Kidney (tissue), 14 donors: Measurements from ENCODE around the gene TBC1D9B. TPM values are rescaled to one million over a fixed set of nuclear protein-coding genes. Genes with fewer than 3 reads are reported as not detected.

Source experiments
- DNase-seq, 5 donors: peaks; one replicate each; pipeline ENCODE4 v3.0.0-alpha.2; 2013 to 2020
- FAIRE-seq: peaks from 2 replicates; lab custom pipeline; 2012; peaks lifted over from hg19 to GRCh38; lab: Jason Lieb, UNC
- H3K27ac ChIP-seq, 2 donors: one replicate each; pipeline ENCODE4 v1.7.0; 2013; ENCODE audit warnings: low read depth in 2 of 2, low read length in 2 of 2, inconsistent platforms in 1 of 2
- H3K27me3 ChIP-seq: one replicate; pipeline ENCODE4 v1.7.1; 2013; ENCODE audit warnings: low read length, inconsistent platforms; ENCODE audit not compliant: control insufficient read depth, insufficient read depth
- H3K36me3 ChIP-seq, 3 donors: one replicate each; pipeline versions ENCODE4 v1.7.0 to v1.7.1; 2013; ENCODE audit warnings: low read length in 3 of 3, control low read depth in 1 of 3, inconsistent platforms in 1 of 3; ENCODE audit not compliant: insufficient read depth in 3 of 3, control insufficient read depth in 2 of 3
- H3K4me1 ChIP-seq, 3 donors: one replicate each; pipeline versions ENCODE4 v1.7.0 to v1.7.1; 2013; ENCODE audit warnings: low read length in 3 of 3, inconsistent platforms in 1 of 3, low read depth in 1 of 3; ENCODE audit not compliant: control insufficient read depth in 2 of 3, insufficient read depth in 2 of 3
- H3K4me3 ChIP-seq, 3 donors: one replicate each; pipeline versions ENCODE4 v1.7.0 to v1.8.1; 2013; ENCODE audit warnings: low read length in 3 of 3, control low read depth in 1 of 3, inconsistent platforms in 1 of 3
- H3K9ac ChIP-seq, 3 donors: one replicate each; pipeline versions ENCODE4 v1.7.0 to v1.7.1; 2013; ENCODE audit warnings: low read length in 3 of 3, control low read depth in 1 of 3, inconsistent platforms in 1 of 3
- H3K9me3 ChIP-seq, 3 donors: one replicate each; pipeline versions ENCODE4 v1.7.0 to v1.7.1; 2013; ENCODE audit warnings: low read length in 3 of 3, control low read depth in 1 of 3, inconsistent platforms in 1 of 3; ENCODE audit not compliant: control insufficient read depth in 2 of 3, insufficient read depth in 1 of 3
- intact Hi-C: fragments of 100-400 bp; cut with DNase I; formaldehyde crosslinking; loops from one replicate; pipeline ENCODE4 v1.11.1; 2022
- polyA plus RNA-seq: library from polyadenylated mRNA; stranded (reverse); fragments of 350-450 nt; fragmentation: Illumina TruSeq; extraction: RNeasy Lipid Tissue Mini Kit (QIAGEN cat#74804); gene quantifications from one replicate; pipeline ENCODE4 v1.2.3, GENCODE V29; 2014; ENCODE audit warnings: low read depth, low replicate concordance; ENCODE audit not compliant: insufficient read depth
- total RNA-seq: library from RNA; stranded (reverse); fragmentation: NEBNext Ultra II Directional; extraction: Animal tissue kit (Norgen Biotek cat#: 25700); gene quantifications from one replicate; pipeline ENCODE4 v1.2.1, GENCODE V29; 2021
- TF ChIP-seq, protein P1 (sequence below): IDR thresholded peaks from 3 replicates; pipeline ENCODE4 v1.5.1; 2012; ENCODE audit warnings: mild to moderate bottlenecking, moderate library complexity, borderline replicate concordance; ENCODE audit not compliant: insufficient read depth; ENCODE audit errors: extremely low read depth
- donor health status: control.
- donor health status: control.
- donor health status: control.
- donor health status: control.
- donor health status: control.
- donor health status: DM: yes; HTN: yes; CAD: no.
- donor health status: Normal renal cell carcinoma (clear cell type).

The TBC1D9B gene
- total and polyA plus RNA-seq, 2 donors from 2014 or later: 49.5 to 117 TPM

GRCh38 chr5:179824745-179825112 lies 83.0 kb downstream of the TBC1D9B start:
- Histone ChIP-seq H3K4me3 (peak overlapping the region in 1 of 3 donors; percentile 18), H3K4me1 (peaks cover 0 to 51% (median 40%) of the 10 kb centered on the region in 3 donors), H3K27me3 (no peaks in the 10 kb centered on the region), H3K9ac (no peak overlapping the region), H3K36me3 (peaks cover 5 to 56% (median 31%) of the 10 kb centered on the region in 3 donors), H3K27ac (no peak overlapping the region), H3K9me3 (no peaks in the 10 kb centered on the region)
- TF ChIP-seq, protein P1, sequence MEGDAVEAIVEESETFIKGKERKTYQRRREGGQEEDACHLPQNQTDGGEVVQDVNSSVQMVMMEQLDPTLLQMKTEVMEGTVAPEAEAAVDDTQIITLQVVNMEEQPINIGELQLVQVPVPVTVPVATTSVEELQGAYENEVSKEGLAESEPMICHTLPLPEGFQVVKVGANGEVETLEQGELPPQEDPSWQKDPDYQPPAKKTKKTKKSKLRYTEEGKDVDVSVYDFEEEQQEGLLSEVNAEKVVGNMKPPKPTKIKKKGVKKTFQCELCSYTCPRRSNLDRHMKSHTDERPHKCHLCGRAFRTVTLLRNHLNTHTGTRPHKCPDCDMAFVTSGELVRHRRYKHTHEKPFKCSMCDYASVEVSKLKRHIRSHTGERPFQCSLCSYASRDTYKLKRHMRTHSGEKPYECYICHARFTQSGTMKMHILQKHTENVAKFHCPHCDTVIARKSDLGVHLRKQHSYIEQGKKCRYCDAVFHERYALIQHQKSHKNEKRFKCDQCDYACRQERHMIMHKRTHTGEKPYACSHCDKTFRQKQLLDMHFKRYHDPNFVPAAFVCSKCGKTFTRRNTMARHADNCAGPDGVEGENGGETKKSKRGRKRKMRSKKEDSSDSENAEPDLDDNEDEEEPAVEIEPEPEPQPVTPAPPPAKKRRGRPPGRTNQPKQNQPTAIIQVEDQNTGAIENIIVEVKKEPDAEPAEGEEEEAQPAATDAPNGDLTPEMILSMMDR: no peak
- peak in 1 of 5 donors; percentile 42 for DNase-seq
- intact Hi-C loops: no loop called here
- FAIRE-seq: no peak

DNA sequence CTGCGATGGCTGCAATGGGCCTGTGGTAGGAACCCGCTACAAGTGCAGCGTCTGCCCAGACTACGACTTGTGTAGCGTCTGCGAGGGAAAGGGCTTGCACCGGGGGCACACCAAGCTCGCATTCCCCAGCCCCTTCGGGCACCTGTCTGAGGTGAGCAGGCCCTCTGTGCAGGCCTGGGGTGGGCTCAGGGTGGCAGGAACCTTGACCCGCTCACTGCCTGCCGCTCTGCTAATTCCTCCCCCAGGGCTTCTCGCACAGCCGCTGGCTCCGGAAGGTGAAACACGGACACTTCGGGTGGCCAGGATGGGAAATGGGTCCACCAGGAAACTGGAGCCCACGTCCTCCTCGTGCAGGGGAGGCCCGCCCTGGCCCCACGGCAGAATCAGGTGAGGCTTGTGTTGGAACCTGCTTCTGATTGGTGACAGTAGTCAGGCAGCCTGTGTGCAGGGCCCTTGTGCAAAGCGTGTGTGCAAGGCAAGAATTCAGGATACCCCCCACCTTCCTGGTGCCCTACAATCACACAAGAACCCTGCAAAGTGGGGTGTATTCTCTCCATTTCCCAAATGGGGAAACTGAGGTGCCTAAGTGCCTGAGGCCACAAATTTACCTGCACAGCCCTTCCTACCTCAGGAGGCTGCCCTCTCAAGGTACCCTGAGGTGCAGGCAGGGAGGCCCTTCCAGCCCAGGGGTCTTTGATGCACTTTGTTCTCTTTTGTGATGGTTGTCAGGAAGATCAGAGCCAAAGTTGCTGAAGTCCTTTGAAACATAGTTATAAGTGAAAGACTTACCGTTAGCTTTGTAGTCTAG lies 83.6 kb downstream of the TBC1D9B start:
- peak overlapping the region in 1 of 2 donors; percentile 32 for H3K27ac ChIP-seq
- peak overlapping the region in 1 of 3 donors; percentile 18 for H3K9ac ChIP-seq
- intact Hi-C loops: no loop called here
- peaks cover 5 to 52% (median 27%) of the 10 kb centered on the region in 3 donors for H3K36me3 ChIP-seq
- FAIRE-seq: no peak
- TF ChIP-seq, protein P1: no peak
- no peaks in the 10 kb centered on the region for H3K27me3 ChIP-seq
- H3K4me3 ChIP-seq: peak overlapping the region in 1 of 3 donors; percentile 18
- peaks cover 0 to 55% (median 45%) of the 10 kb centered on the region in 3 donors for H3K4me1 ChIP-seq
- DNase-seq: peak in 1 of 5 donors; percentile 71
- no peaks in the 10 kb centered on the region for H3K9me3 ChIP-seq

- Histone ChIP-seq H3K4me1 (peaks cover 0 to 54% (median 53%) of the 10 kb centered on the region in 3 donors), H3K4me3 (peak overlapping the region in 2 of 3 donors; percentile 77 to 84), H3K9ac (peak overlapping the region in 1 of 3 donors; percentile 99), H3K36me3 (peaks cover 3 to 40% (median 21%) of the 10 kb centered on the region in 3 donors), H3K27me3 (no peaks in the 10 kb centered on the region), H3K27ac (peak overlapping the region; percentile 25 to 100), H3K9me3 (no peaks in the 10 kb centered on the region)
- intact Hi-C loops: no loop called here
- peak in 1 of 5 donors; percentile 76 for DNase-seq
- FAIRE-seq: no peak
- TF ChIP-seq, protein P1: peak; percentile 2
Observed at GRCh38 chr5:179822444-179822990, 85.2 kb downstream of the TBC1D9B start.
